ENCODE measurements around the gene CALM1. TPM values are rescaled to one million over a fixed set of nuclear protein-coding genes. Genes with fewer than 3 reads are reported as not detected.

The CALM1 gene
- total RNA-seq, 1 donor from 2014 or later = 509 TPM

GRCh38 chr14:90383126-90383730 is 13.6 kb upstream of the CALM1 start:
- DNase-seq (ENCODE audit: low read depth) = peak; percentile 94
- peak overlapping the region; percentile 84 for H3K4me3 ChIP-seq (ENCODE audit: low read depth, low read length)
- TF ChIP-seq CTCF (conservative IDR thresholded peaks at IDR 0.05; ENCODE audit: low read depth, low read length) = no peak

GRCh38 chr14:90383731-90384542 is 12.9 kb upstream of the CALM1 start:
- H3K4me3 ChIP-seq (ENCODE audit: low read depth, low read length) = peak overlapping the region; percentile 84
- DNase-seq (ENCODE audit: low read depth) = no peak

GRCh38 chr14:90384543-90384911 is 12.3 kb upstream of the CALM1 start:
- no peak for DNase-seq (ENCODE audit: low read depth)
- no peak for TF ChIP-seq CTCF (conservative IDR thresholded peaks at IDR 0.05; ENCODE audit: low read depth, low read length)
- no peak overlapping the region for H3K4me3 ChIP-seq (ENCODE audit: low read depth, low read length)

More at GRCh38 chr14:90383731-90384542, 12.9 kb upstream of the CALM1 start:
- no peak for TF ChIP-seq CTCF (conservative IDR thresholded peaks at IDR 0.05; ENCODE audit: low read depth, low read length)

- TF ChIP-seq CTCF (conservative IDR thresholded peaks at IDR 0.05; ENCODE audit: low read depth, low read length) = no peak
- no peak for DNase-seq (ENCODE audit: low read depth)
- H3K4me3 ChIP-seq (ENCODE audit: low read depth, low read length) = no peak overlapping the region
These were observed 10.5 kb upstream of the CALM1 start for GRCh38 chr14:90386321-90386720.

- no peak for TF ChIP-seq CTCF (conservative IDR thresholded peaks at IDR 0.05; ENCODE audit: low read depth, low read length)
- no peak for DNase-seq (ENCODE audit: low read depth)
- H3K4me3 ChIP-seq (ENCODE audit: low read depth, low read length) = no peak overlapping the region
These were observed 9.5 kb upstream of the CALM1 start for GRCh38 chr14:90387206-90387760.

- no peak overlapping the region for H3K4me3 ChIP-seq (ENCODE audit: low read depth, low read length)
- DNase-seq (ENCODE audit: low read depth) = no peak
- TF ChIP-seq CTCF (conservative IDR thresholded peaks at IDR 0.05; ENCODE audit: low read depth, low read length) = peak; percentile 11
These were observed 8.4 kb upstream of the CALM1 start for GRCh38 chr14:90388437-90388836.

Data from epithelial cell of proximal tubule (primary cell).